Liver (tissue), 9 donors: ENCODE measurements around the gene CELF5. TPM values are rescaled to one million over a fixed set of nuclear protein-coding genes. Genes with fewer than 3 reads are reported as not detected.

ENCODE experiments used
- DNase-seq: peaks from one replicate; pipeline ENCODE4 v3.0.0-alpha.2; 2017; ENCODE audit warnings: low spot score
- H3K27ac ChIP-seq, 2 donors: one replicate each; pipeline ENCODE4 v1.7.0; 2013; ENCODE audit warnings: inconsistent platforms in 2 of 2, low read length in 2 of 2, control low read depth in 1 of 2, low read depth in 1 of 2, mild to moderate bottlenecking in 1 of 2
- H3K27me3 ChIP-seq, 4 donors: one replicate each; pipeline versions ENCODE4 v1.6.1 to v1.7.0; 2013; ENCODE audit warnings: low read length in 3 of 4, inconsistent platforms in 1 of 4, mild to moderate bottlenecking in 1 of 4, moderate library complexity in 1 of 4; ENCODE audit not compliant: control insufficient read depth in 4 of 4, insufficient read depth in 4 of 4
- H3K36me3 ChIP-seq, 4 donors: one replicate each; pipeline versions ENCODE4 v1.6.1 to v1.7.0; 2013; ENCODE audit warnings: low read length in 3 of 4, mild to moderate bottlenecking in 3 of 4, low read depth in 1 of 4, moderate library complexity in 1 of 4; ENCODE audit not compliant: control insufficient read depth in 4 of 4, insufficient read depth in 3 of 4
- H3K4me1 ChIP-seq, 4 donors: one replicate each; pipeline versions ENCODE4 v1.6.1 to v1.7.0; 2013; ENCODE audit warnings: low read length in 3 of 4, mild to moderate bottlenecking in 3 of 4, moderate library complexity in 1 of 4; ENCODE audit not compliant: control insufficient read depth in 4 of 4, insufficient read depth in 4 of 4
- H3K4me3 ChIP-seq, 3 donors: one replicate each; pipeline versions ENCODE4 v1.6.1 to v1.7.0; 2013; ENCODE audit warnings: low read length in 3 of 3, control low read depth in 1 of 3, low read depth in 1 of 3, mild to moderate bottlenecking in 1 of 3
- H3K9ac ChIP-seq, 2 donors: one replicate each; pipeline ENCODE4 v1.7.0; 2013; ENCODE audit warnings: low read length in 2 of 2, mild to moderate bottlenecking in 2 of 2, moderate library complexity in 2 of 2, control low read depth in 1 of 2, low read depth in 1 of 2
- H3K9me3 ChIP-seq, 4 donors: one replicate each; pipeline versions ENCODE4 v1.6.1 to v1.7.0; 2013; ENCODE audit warnings: low read length in 3 of 4; ENCODE audit not compliant: control insufficient read depth in 4 of 4
- ATF3 ChIP-seq: IDR thresholded peaks from 2 replicates; pipeline ENCODE4 v1.6.1; 2016; ENCODE audit warnings: antibody characterized with exemption
- CTCF ChIP-seq: fragments of 150-350 bp; IDR thresholded peaks from 2 replicates; pipeline ENCODE4 v1.5.1; 2017; ENCODE audit warnings: improper control_type of control experiment, low read depth, low read length; ENCODE audit not compliant: missing input control
- EGR1 ChIP-seq, 2 donors: IDR thresholded peaks; 2 replicates each; pipeline ENCODE4 v1.6.1; 2016 to 2018; ENCODE audit warnings: antibody characterized with exemption in 2 of 2, low read depth in 2 of 2
- FOXA1 ChIP-seq: IDR thresholded peaks from 2 replicates; pipeline ENCODE4 v1.6.1; 2016; ENCODE audit warnings: antibody characterized with exemption
- FOXA2 ChIP-seq: IDR thresholded peaks from 2 replicates; pipeline ENCODE4 v1.6.1; 2016; ENCODE audit warnings: antibody characterized with exemption
- GABPA ChIP-seq, 2 donors: IDR thresholded peaks in 1 of 2; conservative IDR thresholded peaks in 1 of 2; 2 replicates each; pipeline ENCODE4 v1.6.1; 2016; ENCODE audit warnings: antibody characterized with exemption in 2 of 2, mild to moderate bottlenecking in 1 of 2, moderate library complexity in 1 of 2
- HNF4G ChIP-seq: IDR thresholded peaks from 2 replicates; pipeline ENCODE4 v1.6.1; 2016; ENCODE audit warnings: antibody characterized with exemption
- JUND ChIP-seq, 2 donors: IDR thresholded peaks; 2 replicates each; pipeline ENCODE4 v1.6.1; 2016; ENCODE audit warnings: antibody characterized with exemption in 2 of 2
- MAX ChIP-seq: IDR thresholded peaks from 2 replicates; pipeline ENCODE4 v1.6.1; 2016; ENCODE audit warnings: antibody characterized with exemption
- RAD21 ChIP-seq, 2 donors: IDR thresholded peaks; 2 replicates each; pipeline ENCODE4 v1.6.1; 2016; ENCODE audit warnings: antibody characterized with exemption in 2 of 2, mild to moderate bottlenecking in 2 of 2
- REST ChIP-seq: IDR thresholded peaks from 2 replicates; pipeline ENCODE4 v1.6.1; 2016; ENCODE audit warnings: antibody characterized with exemption, mild to moderate bottlenecking
- RXRA ChIP-seq, 2 donors: IDR thresholded peaks; 2 replicates each; pipeline ENCODE4 v1.6.1; 2017 to 2018; ENCODE audit warnings: antibody characterized with exemption in 2 of 2, mild to moderate bottlenecking in 1 of 2
- SP1 ChIP-seq: IDR thresholded peaks from 2 replicates; pipeline ENCODE4 v1.6.1; 2018; ENCODE audit warnings: antibody characterized with exemption, mild to moderate bottlenecking
- TAF1 ChIP-seq: conservative IDR thresholded peaks from 2 replicates; pipeline ENCODE4 v1.6.1; 2016; ENCODE audit warnings: antibody characterized with exemption, mild to moderate bottlenecking
- ZBTB33 ChIP-seq: IDR thresholded peaks from 2 replicates; pipeline ENCODE4 v1.6.1; 2016; ENCODE audit warnings: antibody characterized with exemption
- WGBS: extraction: QIAGEN DNeasy Blood & Tissue Kit; methylation state at CpG from one replicate; pipeline ENCODE4 v1.1.7; 2013; 5-methylcytosine and 5-hydroxymethylcytosine counted together
- polyA plus RNA-seq, 2 donors: library from polyadenylated mRNA; stranded (reverse) in 1 of 2; unstranded in 1 of 2; fragments of 200-250 nt in 1 of 2; fragments of >200 nt in 1 of 2; fragmentation: Nextera tagmentation in 1 of 2; extraction: Ambion mirVana in 1 of 2; gene quantifications; one replicate each; pipeline versions ENCODE4 v1.2.1 to v1.2.3, GENCODE V29; 2013 to 2015
- total RNA-seq, 2 donors: library from RNA; depleted of rRNA; stranded (reverse); fragments of >200 nt; gene quantifications; one replicate each; pipeline ENCODE4 v1.2.3, GENCODE V29; 2014
- donor health status: healthy.
- donor health status: healthy.
- donor health status: healthy.
- donor health status: healthy.
- donor health status: healthy.

The CELF5 gene
- total and polyA plus RNA-seq, 4 donors: 0.06 to 0.50 (median 0.26) TPM

GRCh38 chr19:3333020-3333583 is 108.6 kb downstream of the CELF5 start:
- WGBS: 71% methylated on average over 4 of the region's 4 CpGs
- Histone ChIP-seq H3K9me3 (no peaks in the 10 kb centered on the region), H3K36me3 (no peaks in the 10 kb centered on the region), H3K4me3 (no peak overlapping the region), H3K9ac (no peak overlapping the region), H3K4me1 (peaks cover 17 to 40% (median 36%) of the 10 kb centered on the region in 4 donors), H3K27me3 (no peaks in the 10 kb centered on the region), H3K27ac (peak overlapping the region in 1 of 2 donors; percentile 2)
- no peak for DNase-seq
- TF ChIP-seq TAF1: no peak
- no peak for TF ChIP-seq REST
- TF ChIP-seq FOXA2: no peak
- no peak for TF ChIP-seq HNF4G
- TF ChIP-seq JUND (IDR thresholded peaks at IDR 0.05): no peak
- TF ChIP-seq FOXA1: no peak
- TF ChIP-seq ZBTB33: no peak
- no peak for TF ChIP-seq RXRA (IDR thresholded peaks at IDR 0.05)
- no peak for TF ChIP-seq EGR1 (IDR thresholded peaks at IDR 0.05; ENCODE audit: low read depth in 2 of 2)
- TF ChIP-seq ATF3: no peak
- no peak for TF ChIP-seq RAD21 (IDR thresholded peaks at IDR 0.05)
- TF ChIP-seq MAX: no peak
- no peak for TF ChIP-seq GABPA (IDR thresholded peaks at IDR 0.05 in 1 of 2, conservative IDR thresholded peaks at IDR 0.05 in 1 of 2)
- TF ChIP-seq SP1: no peak
- TF ChIP-seq CTCF: no peak

- Histone ChIP-seq H3K9me3 (no peaks in the 10 kb centered on the region), H3K27me3 (no peaks in the 10 kb centered on the region), H3K9ac (no peak overlapping the region), H3K4me1 (peaks cover 21 to 44% (median 40%) of the 10 kb centered on the region in 4 donors), H3K36me3 (no peaks in the 10 kb centered on the region), H3K27ac (peak overlapping the region in 1 of 2 donors; percentile 2), H3K4me3 (no peak overlapping the region)
- no peak for TF ChIP-seq HNF4G
- no peak for DNase-seq
- WGBS: 92% methylated on average over 8 of the region's 8 CpGs
Observed at GRCh38 chr19:3333662-3334061, 109.2 kb downstream of the CELF5 start.
